ENCODE measurements around the gene FBXW2.

DNA sequence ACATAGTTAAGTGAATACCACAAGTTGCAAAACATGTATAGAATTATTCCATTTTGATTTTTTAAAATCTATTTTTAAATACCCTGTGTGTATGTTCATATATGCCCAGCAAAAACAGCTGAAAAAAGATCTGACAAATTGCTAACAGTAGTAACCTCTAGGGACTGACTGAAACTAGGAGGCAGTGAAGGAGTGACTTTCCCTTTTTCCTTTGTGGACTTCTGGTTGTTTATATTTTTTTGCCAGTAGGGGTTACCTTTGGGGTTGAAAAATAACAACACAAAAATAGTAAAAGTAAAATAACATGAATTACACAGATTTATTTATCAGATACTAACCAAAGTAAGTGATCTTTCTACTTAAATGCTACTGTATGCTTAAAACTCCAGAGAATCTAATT, 81.9 kb downstream of the FBXW2 start:
- TF ChIP-seq CTCF (IDR thresholded peaks at IDR 0.05) (no peak), SIN3A (IDR thresholded peaks at IDR 0.05; ENCODE audit: borderline replicate concordance, insufficient read depth, low read depth, low read length) (no peak), REST (IDR thresholded peaks at IDR 0.05; ENCODE audit: insufficient read depth in 1 of 2, low read depth in 2 of 2, low read length in 1 of 2) (no peak)
